PFSK-1 (cell line): ENCODE data around the gene PIK3R1.

Source experiments
- FOXP2 ChIP-seq: optimal IDR thresholded peaks from 2 replicates; pipeline ENCODE3; 2011; ENCODE audit warnings: borderline replicate concordance, control low read depth, inconsistent platforms; ENCODE audit not compliant: insufficient read depth; ENCODE audit errors: extremely low read length, extremely low read depth
- POLR2AphosphoS5 ChIP-seq: IDR thresholded peaks from 2 replicates; pipeline ENCODE4 v1.6.1; 2012; ENCODE audit warnings: low read depth, mild to moderate bottlenecking, control low read depth, low read length, moderate library complexity
- SIN3A ChIP-seq: IDR thresholded peaks from 2 replicates; pipeline ENCODE4 v1.6.1; 2012; ENCODE audit warnings: mild to moderate bottlenecking, low read length, moderate library complexity, borderline replicate concordance; ENCODE audit not compliant: insufficient read depth
- TAF1 ChIP-seq: IDR thresholded peaks from 2 replicates; pipeline ENCODE4 v1.6.1; 2012; ENCODE audit warnings: low read length, control low read depth, borderline replicate concordance; ENCODE audit not compliant: insufficient read depth
- TF ChIP-seq, protein P1 (sequence below), 2 experiments: IDR thresholded peaks; 2 replicates each; pipeline versions ENCODE4 v1.6.1 to v1.8.0; 2011 to 2012; ENCODE audit warnings: low read depth in 2 of 2, low read length in 2 of 2, control low read depth in 1 of 2, inconsistent platforms in 1 of 2, mild to moderate bottlenecking in 1 of 2, moderate library complexity in 1 of 2; ENCODE audit not compliant: insufficient read depth in 1 of 2

DNA sequence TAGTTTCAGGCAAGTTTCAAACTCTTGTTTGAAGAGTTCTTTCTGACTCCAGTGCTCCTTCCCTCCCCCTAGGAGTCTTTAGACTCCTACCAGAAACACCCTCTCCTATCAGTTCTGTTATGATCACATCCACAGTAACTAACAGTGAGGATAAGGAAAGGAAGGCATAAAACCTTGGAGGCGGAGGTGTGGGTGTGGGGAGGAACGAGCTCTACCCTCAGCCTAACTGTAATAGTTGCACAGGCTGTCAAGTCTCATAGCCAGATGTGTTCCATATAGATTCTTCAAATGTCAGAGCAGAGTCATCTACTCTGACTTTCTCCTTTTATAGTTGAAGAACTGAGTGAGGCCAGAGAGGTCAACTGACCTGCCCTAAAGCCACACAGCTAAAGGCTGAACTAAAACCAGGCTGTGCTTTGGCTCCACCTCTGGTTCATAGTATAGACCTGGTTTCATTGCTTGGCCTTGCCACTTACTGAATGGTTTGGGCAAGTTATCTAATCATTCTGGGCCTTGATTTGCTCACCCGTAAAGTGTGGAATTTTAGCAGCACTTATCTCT is 34.4 kb upstream of the PIK3R1 start:
- no peak for TF ChIP-seq POLR2AphosphoS5
- no peak for TF ChIP-seq SIN3A
- TF ChIP-seq, protein P1, sequence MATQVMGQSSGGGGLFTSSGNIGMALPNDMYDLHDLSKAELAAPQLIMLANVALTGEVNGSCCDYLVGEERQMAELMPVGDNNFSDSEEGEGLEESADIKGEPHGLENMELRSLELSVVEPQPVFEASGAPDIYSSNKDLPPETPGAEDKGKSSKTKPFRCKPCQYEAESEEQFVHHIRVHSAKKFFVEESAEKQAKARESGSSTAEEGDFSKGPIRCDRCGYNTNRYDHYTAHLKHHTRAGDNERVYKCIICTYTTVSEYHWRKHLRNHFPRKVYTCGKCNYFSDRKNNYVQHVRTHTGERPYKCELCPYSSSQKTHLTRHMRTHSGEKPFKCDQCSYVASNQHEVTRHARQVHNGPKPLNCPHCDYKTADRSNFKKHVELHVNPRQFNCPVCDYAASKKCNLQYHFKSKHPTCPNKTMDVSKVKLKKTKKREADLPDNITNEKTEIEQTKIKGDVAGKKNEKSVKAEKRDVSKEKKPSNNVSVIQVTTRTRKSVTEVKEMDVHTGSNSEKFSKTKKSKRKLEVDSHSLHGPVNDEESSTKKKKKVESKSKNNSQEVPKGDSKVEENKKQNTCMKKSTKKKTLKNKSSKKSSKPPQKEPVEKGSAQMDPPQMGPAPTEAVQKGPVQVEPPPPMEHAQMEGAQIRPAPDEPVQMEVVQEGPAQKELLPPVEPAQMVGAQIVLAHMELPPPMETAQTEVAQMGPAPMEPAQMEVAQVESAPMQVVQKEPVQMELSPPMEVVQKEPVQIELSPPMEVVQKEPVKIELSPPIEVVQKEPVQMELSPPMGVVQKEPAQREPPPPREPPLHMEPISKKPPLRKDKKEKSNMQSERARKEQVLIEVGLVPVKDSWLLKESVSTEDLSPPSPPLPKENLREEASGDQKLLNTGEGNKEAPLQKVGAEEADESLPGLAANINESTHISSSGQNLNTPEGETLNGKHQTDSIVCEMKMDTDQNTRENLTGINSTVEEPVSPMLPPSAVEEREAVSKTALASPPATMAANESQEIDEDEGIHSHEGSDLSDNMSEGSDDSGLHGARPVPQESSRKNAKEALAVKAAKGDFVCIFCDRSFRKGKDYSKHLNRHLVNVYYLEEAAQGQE (IDR thresholded peaks at IDR 0.05; ENCODE audit: insufficient read depth in 1 of 2, low read depth in 2 of 2, low read length in 2 of 2) = no peak
- TF ChIP-seq TAF1 = no peak
- no peak for TF ChIP-seq FOXP2
